Embryonic facial prominence (tissue), 1 donor: ENCODE measurements around the gene ANKS1B.

Source experiments
- DNase-seq: peaks from one replicate; pipeline ENCODE4 v3.0.0-alpha.2; 2016; ENCODE audit errors: extremely low spot score

Gene ANKS1B

GRCh38 chr12:99200711-99201384 lies 783.9 kb downstream of the ANKS1B start:
- DNase-seq = no peak

DNA sequence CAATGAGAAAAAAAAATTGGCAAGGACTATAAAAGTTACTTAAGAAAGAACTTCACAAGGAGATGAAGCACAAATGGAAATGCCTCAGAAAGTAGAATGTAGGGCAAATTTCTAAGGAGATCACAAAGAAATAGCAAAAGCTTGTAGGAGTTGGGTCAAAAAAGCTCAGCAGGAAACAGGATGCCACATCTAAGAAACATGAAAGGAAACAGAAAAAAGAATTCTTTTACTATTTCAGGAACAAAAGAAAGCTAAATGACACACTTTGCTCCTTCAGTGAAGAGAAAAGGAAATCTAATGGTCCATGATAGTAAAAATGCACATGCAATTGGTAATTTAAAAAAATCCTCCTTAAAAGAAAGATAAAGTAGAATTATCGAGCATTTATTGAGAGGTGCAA lies 789.3 kb downstream of the ANKS1B start:
- DNase-seq = no peak

DNA sequence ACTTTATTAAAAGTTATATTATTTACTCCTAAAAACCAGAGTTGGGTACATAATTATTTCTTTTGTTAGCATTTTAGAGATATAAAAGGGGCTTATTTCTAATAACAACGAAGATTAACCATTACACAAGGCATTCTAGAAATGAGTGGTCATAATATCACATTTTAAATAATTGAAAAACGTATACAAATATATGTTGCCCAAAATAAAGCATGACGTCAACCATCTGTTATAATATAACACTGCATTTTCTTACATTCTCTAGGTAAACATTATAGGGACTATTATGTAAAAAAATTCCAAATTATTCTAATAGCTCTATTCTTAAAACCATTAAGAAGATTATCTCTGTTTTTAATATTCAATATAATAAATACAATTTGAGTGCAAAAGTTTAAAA lies 792.2 kb downstream of the ANKS1B start:
- DNase-seq = no peak

DNA sequence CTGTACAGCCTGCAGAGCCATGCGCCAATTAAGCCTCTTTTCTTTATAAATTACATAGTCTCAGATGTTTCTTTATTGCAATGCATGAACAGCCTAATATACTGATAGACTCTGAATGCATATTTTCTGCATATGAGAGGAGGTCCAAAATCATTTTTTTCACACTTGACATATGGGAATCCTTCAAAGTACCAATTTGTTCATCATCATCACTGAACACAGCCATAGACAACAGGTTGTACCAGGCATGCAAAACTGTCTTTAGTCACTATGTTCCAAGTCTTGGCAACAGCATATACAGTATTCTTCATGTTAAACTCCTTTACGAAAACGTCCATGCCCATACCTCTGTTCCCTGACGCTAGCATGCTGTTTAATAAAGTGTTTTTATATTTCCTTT lies 807.9 kb downstream of the ANKS1B start:
- DNase-seq = no peak

DNA sequence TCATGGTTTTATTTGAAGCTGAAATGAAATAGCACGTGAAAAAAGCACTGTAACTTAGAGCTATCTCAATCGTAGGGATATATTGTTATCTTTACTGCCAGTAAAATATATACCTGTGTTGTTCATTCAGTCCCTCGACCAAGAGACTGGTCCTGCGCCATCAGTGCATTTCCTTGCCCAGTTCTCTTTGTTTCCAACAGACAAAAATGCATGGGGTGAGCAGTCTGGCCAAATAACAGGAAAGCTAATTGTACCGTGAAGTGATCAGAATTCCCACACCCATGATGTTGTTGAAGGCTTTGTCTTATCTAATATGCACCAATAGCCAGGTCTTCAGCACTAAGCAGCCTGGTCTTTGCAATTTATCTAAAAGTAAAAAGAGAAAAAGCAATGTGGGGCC lies 814.3 kb downstream of the ANKS1B start:
- no peak for DNase-seq

DNA sequence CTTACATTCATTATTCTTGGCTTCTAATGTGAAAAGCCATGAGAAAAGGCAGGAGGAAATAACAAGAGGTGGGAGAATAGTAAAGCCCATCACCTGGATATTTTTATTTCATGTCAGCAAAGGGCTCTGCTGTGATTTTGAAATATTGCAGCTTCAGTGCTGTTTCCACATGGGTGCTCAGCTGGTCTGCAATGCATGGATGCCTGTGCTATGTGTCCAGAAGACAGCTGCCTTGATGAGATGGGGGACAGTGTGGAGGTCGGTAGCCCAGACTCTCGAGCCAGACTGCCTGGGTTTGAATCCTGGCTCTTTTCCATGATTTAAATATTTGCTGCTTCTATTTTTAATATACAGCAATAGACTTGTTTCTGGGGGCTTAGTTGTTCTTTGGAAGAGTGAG lies 814.7 kb downstream of the ANKS1B start:
- no peak for DNase-seq

GRCh38 chr12:99157946-99158345 lies 826.8 kb downstream of the ANKS1B start:
- DNase-seq = no peak

DNA sequence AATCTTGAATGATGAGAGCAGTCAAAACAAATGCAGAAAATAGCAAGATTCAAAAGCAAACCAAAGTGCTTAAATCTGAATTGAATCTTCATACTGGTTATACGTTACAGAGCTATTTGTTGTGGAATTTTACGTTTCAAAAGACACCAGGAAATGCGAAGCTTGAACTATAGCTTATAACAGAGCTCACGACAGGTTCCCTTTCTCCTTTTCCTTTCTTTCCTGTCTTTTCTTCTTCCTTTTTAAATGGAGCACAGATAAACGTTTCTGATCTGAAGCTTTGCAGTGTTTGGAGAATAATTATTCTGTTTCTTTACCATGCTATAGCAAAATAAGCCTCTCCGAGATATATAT lies 829.8 kb downstream of the ANKS1B start:
- DNase-seq = no peak

DNA sequence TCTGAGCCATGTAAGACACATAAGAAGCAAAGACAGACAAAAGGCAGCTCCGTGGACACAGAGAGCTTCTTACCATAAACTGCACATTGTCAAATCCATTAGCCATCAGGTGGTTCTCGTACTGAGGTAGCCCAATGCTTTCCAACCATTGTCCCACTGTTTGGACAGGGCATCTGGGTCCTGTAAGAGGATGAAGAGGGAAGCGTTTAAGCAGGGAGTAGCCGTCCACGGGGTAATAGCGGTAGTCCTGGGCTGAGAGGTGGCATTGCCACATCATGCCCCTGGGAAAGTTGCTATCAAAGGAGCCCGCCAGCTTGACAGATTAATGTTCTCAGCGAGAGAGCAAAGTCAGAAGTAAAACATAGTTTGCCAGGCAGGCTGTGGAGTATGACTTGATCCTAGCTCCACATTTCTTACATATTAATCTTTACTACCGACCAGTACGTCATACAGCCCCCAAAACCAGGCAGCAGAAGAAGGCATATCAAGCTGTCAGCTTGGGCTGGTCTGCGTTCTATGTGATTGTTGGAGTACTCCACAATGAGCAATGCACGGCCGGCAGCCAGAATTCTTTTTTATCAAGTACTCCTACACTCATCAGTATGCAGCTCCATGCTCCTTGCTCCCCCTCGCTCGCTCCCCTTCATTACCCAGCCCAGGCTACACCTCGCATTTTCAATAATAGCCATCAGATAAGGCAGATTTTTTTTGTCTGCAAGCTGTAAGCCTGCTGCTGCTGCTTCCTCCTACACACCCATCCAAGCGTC lies 830.3 kb downstream of the ANKS1B start:
- no peak for DNase-seq

GRCh38 chr12:99153293-99153692 lies 831.4 kb downstream of the ANKS1B start:
- DNase-seq = no peak

GRCh38 chr12:99152337-99152736 lies 832.4 kb downstream of the ANKS1B start:
- no peak for DNase-seq

GRCh38 chr12:99151744-99152143 lies 833.0 kb downstream of the ANKS1B start:
- no peak for DNase-seq

DNA sequence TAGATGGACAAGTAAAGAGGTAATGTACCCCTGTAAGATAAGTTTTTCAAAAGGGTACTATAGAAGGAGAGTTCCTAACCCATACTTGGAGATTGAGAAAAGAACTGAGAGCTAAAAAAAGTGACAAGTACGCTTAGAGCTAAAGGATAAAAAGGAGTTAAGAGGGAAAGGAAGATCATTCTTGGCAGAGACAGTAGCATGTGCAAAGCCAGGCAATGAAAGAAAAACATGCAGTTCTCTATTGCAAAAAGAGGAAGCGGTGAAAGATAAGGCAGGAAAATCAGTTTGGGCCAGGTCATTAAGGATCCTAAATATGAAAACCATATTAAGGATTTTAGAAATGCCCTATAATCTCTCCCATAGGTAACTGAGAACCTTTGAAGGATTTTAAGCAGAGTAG lies 837.6 kb downstream of the ANKS1B start:
- no peak for DNase-seq

GRCh38 chr12:99146730-99147129 lies 838.0 kb downstream of the ANKS1B start:
- DNase-seq = no peak

- no peak for DNase-seq
Measured at GRCh38 chr12:99146185-99146584, 838.6 kb downstream of the ANKS1B start.

DNA sequence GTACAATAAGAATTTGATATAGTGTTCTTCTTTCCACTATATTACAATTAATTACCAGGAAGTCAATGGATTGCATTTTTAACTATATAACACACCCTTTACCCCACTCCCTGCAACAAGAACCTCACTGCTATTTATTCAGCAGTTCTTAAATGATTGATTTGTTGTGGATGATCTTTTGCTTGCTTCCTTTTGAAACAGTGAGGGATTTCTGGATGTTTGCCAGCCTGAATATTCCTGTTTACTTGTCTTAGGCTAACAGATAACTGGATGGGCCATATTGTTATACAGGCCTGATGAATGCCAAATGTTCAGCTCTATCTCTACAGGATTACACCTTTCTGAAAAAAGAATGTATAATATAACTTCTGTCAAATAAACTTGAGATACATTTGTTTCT lies 842.1 kb downstream of the ANKS1B start:
- DNase-seq = no peak

DNA sequence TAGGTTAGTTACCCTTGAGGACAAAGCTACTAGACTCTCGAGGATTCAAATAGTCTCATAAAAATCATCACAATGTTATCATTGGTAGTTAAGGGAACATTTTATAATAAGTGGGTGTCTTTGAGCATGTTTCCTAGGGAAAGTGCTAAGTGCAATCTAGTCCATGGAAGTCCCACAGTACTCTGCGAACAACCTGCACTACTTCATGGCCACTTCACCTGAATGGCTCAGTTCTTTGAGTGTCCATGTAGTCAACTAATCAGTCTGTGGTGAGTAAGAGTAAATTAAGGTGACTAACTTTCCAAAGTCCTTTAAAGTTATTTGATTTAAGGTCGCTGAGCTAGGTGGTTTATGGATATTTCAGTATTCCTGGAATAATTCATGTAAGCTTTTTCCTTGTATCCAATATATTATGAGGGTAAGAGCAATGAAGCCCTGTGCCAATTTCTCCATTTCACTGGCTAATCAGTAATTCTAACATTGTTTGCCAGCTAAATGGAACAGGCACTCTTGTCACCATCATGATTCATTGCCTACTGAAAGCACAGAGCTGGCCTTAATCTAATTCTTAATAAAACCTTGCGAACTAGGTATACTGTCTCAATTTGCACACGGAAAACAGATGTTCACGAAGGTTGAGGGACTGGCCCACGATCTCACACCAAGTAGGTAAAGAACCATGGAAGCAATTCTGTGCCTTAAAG lies 844.6 kb downstream of the ANKS1B start:
- no peak for DNase-seq

DNA sequence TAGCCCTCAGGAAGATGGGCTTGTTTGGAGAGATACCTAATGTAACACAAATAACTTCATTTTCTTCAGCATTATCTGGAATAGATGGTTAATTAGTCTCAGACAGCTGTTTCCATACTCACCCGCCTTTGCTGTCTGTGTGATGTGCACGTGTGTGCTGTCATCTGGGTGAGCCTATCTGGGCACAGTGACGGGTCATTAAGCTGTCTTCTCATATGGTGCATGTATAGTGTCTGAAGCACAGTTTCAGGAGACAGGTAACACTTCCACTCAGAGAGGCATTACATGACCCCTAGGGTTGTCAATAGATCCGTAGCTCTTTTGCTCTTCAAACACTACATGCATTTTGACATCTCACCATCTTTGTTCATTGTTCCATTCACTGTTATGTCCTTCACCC lies 846.3 kb downstream of the ANKS1B start:
- no peak for DNase-seq

- DNase-seq = no peak
Measured at GRCh38 chr12:99137124-99137855, 847.4 kb downstream of the ANKS1B start.

- DNase-seq = no peak
Measured at GRCh38 chr12:99136516-99136915, 848.2 kb downstream of the ANKS1B start.

DNA sequence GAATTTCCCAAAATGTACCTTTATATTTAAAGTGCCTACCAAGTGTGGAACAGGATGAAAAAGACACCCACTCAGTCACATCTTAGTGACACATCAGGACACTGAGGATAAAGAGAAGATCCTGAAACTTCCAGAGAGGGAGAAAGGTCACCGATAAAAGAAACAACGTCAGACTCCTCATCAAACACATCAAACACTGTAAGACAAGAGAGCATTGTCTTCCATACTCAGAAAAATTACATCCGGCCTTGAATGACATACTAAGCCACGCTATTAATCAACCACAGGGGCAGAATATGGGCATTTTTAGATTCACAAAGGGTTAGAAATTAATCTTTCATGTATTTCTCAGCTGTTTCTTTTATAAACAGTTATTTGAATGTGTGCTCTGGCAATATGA lies 849.4 kb downstream of the ANKS1B start:
- DNase-seq = no peak

DNA sequence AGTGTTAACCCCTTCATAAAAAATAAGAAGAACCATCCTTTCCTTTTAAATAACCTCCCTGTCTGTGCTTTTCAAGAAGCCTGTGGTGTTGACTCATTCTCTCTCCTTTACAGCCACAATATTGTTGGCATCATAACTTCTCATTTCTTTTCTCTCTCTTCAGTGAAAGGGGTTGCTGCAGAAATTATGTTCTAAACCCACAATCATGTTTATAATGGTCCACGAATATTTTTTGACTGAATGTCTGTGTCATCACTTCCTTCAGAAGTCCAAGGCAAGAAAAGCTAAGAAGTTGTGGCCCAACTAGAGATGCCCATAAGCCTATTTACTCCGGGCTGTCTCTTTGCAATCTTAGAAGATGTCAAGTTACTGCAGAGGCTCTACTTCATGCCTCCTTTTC lies 851.3 kb downstream of the ANKS1B start:
- no peak for DNase-seq
